NCI-H2171 (cell line): ENCODE data around the gene ZNF618.
A peak's percentile ranks its signal among the peaks of the same experiment; 100 is the strongest.

ENCODE experiments used
- DNase-seq: peaks from one replicate; lab custom pipeline; 2025; lab: John Stamatoyannopoulos, UW

Gene ZNF618

GRCh38 chr9:113912816-113913215 lies 36.7 kb downstream of the ZNF618 start:
- DNase-seq: peak; percentile 10

GRCh38 chr9:113913426-113914195 lies 37.5 kb downstream of the ZNF618 start:
- no peak for DNase-seq

DNA sequence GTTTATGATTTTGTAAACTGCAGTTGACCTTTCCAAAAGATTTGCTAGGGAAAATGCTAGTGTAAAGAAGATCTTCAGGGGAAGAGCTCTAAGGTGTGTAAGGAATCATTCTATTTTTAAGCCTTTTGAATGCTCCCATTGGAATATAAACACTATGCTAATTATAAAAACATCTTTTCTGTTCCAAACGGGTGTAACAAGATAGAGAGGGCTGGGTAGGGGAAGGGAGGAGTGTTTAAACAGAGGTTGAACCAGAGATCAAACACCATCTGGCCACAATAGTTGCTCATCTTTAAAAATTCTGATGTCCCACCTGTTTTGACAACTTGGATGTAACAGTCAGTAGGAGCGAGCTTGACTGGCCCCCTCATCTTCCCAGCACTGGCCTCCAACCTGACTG lies 38.4 kb downstream of the ZNF618 start:
- no peak for DNase-seq

DNA sequence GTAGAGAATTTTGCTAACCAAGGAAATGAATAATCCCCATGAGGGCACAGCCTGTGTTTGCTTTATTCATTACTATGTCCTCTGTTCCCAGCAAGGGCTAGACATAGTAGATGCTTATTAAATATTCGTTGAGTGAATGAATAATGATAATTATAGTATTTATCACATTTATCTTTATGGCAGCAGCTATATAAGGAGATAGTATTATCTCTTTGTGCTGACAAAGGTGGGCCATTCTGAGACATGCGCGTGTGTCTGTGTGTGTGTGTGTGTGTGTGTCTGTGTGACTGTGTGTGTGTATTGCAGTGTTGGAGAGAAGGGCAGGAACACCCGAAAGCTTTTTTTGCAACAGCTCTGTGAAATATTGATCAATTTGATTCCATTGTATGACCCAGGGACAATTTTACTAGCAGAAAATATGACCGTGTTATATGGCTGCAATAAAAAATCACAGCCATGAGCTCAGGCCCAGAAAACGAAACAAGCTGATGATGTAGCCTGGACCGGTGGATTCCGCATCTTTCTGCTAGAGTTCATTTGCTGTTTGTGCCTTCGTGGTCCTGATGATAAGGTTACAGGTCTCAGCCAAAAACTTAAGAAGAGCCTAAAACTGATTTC lies 39.8 kb downstream of the ZNF618 start:
- DNase-seq: no peak

- DNase-seq: no peak
These were observed 40.8 kb downstream of the ZNF618 start for GRCh38 chr9:113916931-113917330.

DNA sequence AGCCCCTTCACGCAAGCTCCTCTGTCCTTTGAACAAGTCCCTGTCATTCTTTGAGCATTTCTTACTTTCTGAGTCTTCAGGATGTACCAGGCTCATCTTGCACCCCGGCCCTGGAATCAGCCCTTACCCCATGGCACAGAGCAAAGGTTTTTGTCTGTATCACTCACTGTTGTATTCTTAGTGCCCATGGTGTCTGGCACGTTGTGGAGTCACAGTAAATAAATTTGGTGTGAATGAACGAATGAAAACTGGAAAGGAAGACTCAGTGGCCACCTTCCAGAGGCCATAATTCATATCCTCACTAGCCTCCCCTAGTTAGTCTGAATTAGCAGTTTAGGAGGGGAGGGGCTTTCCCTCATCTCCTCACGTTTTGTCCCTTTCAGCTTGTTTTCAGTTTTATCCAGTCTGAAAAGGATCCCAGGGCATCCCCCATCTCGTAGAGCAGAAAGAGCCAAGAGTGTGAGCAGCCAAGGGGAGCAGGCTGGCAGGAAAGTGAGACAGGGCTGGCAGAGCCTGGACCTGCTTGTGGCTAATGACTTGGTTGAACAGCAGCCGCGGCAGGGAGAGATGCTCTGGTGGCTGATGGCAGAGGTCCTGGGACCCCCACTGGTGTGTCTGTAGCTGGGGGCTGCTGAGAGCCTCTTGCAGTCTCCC lies 42.7 kb downstream of the ZNF618 start:
- no peak for DNase-seq

- no peak for DNase-seq
These were observed 43.3 kb downstream of the ZNF618 start for GRCh38 chr9:113919382-113919781.

DNA sequence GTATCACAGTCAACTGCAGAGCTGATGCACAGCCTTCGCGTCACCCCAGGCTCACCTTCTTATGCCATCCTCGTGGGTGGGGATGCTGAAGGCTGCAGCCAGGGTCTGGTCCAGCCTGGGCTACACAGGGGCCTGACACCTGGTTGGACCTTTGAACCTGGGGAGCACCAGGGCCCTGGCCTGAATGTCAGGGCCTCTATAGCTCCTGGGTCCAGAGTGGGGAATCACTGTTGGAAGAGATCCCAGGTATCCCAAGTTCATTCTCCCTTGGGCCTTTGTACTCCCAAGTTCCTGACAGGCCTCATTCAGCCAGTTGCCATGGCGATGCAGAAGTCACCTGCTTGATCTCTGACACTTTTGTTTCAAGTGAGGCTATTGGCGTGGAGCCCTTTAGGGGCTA lies 43.8 kb downstream of the ZNF618 start:
- no peak for DNase-seq

- DNase-seq: no peak
These were observed 44.8 kb downstream of the ZNF618 start for GRCh38 chr9:113920872-113921271.

DNA sequence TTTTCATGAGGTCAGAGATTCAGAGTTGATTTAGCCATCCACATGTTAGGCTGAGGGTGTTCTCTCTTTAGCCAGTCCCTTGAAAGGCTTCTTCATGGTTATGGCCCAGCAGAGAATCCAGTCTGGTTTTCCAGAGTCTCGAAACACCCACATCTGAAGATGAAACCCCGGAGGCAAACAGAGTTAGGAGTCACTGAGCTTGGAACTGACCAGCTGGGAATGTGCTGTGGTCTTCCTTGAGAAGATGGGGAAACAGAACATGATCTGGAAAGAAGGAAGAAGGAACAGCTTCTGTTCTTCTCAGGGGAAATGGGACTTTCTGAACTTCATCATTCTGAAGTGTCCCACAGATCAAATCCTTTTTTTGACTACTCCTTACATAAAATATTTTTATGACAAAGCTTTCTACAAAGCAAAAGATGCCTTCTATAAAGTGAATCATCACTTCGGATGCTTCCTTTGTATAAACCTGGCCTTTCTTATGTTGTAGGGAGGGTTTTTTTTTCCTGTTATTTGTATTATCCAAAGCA lies 45.4 kb downstream of the ZNF618 start:
- no peak for DNase-seq

- DNase-seq: no peak
These were observed 46.1 kb downstream of the ZNF618 start for GRCh38 chr9:113922160-113922559.

DNA sequence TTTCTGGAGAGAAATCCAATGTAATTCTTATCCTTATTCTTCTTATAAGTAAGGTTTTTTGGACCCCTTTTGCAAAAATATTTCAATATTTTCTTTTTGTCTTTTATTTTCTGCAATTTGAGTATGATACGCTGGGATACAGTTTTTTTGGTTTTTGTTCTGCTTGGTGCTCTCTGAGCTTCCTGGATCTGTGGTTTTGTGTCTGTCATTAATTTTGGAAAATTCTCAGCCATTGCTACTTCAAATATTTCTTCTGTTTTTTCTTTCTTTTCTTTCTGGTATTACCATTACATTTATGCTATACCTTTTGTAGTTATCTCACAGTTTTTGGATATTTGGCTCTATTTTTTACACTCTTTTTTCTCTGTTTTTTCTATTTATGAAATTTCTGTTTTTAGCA lies 50.1 kb downstream of the ZNF618 start:
- no peak for DNase-seq

GRCh38 chr9:113927277-113927676 lies 51.2 kb downstream of the ZNF618 start:
- no peak for DNase-seq

DNA sequence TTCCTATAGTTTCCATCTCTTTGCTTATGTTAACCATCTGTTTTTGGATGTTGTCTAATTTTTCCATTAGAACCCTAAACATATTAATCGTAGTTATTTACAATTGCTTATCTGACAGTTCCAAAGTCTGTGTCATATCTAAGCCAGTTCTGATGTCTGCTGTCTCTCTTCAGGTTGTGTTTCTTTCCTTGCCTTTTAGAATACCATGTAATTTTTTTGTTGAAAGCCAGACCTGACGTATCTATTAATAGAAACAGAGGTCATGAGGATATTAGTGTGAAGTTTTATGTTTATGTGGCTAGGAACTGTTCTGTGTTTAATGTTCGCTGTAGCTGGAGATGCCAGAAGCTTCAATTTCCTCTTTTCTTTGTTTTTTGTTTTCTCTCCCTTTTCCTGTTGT lies 52.2 kb downstream of the ZNF618 start:
- no peak for DNase-seq

GRCh38 chr9:113929634-113930389 lies 53.7 kb downstream of the ZNF618 start:
- DNase-seq: no peak

GRCh38 chr9:113930390-113930783 lies 54.3 kb downstream of the ZNF618 start:
- no peak for DNase-seq

- peak; percentile 59 for DNase-seq
These were observed 55.0 kb downstream of the ZNF618 start for GRCh38 chr9:113931140-113931539.

- DNase-seq: no peak
These were observed 55.7 kb downstream of the ZNF618 start for GRCh38 chr9:113931777-113932176.

- no peak for DNase-seq
These were observed 56.9 kb downstream of the ZNF618 start for GRCh38 chr9:113932906-113933584.

GRCh38 chr9:113933671-113934070 lies 57.6 kb downstream of the ZNF618 start:
- no peak for DNase-seq

DNA sequence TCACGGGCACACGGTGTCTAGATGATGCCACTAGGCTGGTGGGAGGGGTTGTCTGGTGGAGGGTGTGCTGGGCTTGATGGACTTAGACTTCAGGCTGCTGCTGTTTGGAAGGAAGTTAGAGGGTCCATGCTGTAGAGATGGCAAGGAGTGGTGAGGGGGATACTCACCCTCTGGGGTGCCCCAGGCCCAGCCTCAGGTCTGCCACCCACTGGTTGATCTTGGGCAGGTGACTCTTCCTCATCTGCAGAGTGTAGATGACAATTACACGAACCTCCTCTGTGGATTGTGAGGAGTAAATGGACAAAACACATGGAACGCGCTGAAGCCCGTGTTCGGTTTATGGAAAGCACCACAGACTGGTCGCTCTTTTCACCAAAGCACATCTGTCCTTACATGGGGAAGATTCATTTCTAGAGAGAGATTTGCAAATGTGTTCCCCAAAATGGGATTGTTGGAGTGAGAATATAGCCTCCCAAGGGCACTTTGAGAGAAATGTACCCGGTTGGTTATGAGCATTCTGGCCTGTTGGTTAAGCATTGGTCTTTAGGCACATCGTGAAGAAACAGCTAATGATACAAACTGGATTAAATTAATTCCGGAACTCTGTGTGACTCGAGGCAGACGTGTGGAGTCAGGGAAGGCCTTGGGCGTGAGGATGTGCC lies 58.2 kb downstream of the ZNF618 start:
- no peak for DNase-seq
